IgD-negative memory B cell (primary cell): ENCODE results near the gene MYL3. TPM values are rescaled to one million over a fixed set of nuclear protein-coding genes. Genes with fewer than 3 reads are reported as not detected.
A peak's percentile ranks its signal among the peaks of the same experiment; 100 is the strongest.

ENCODE experiments used
- H3K27ac Mint-ChIP-seq, 3 donors: one replicate each; pipeline ENCODE4 v1.8.0; 2020 to 2022; ENCODE audit warnings: mild to moderate bottlenecking in 3 of 3, mixed read lengths in 3 of 3, moderate library complexity in 1 of 3
- H3K27me3 Mint-ChIP-seq: one replicate; pipeline ENCODE4 v1.8.0; 2021; ENCODE audit warnings: mixed read lengths
- H3K36me3 Mint-ChIP-seq: one replicate; pipeline ENCODE4 v1.8.0; 2020; ENCODE audit warnings: mild to moderate bottlenecking, mixed read lengths
- H3K4me1 Mint-ChIP-seq, 3 donors: one replicate each; pipeline ENCODE4 v1.8.0; 2020 to 2022; ENCODE audit warnings: mixed read lengths in 3 of 3, mild to moderate bottlenecking in 1 of 3
- H3K4me3 Mint-ChIP-seq, 4 donors: one replicate each; pipeline ENCODE4 v1.8.0; 2020 to 2022; ENCODE audit warnings: mild to moderate bottlenecking in 4 of 4, mixed read lengths in 4 of 4, moderate library complexity in 3 of 4
- H3K9me3 Mint-ChIP-seq, 3 donors: one replicate each; pipeline ENCODE4 v1.8.0; 2020 to 2021; ENCODE audit warnings: mixed read lengths in 3 of 3, mild to moderate bottlenecking in 1 of 3
- polyA plus RNA-seq: library from polyadenylated mRNA; unstranded; fragments of 300-500 nt; fragmentation: Illumina TruSeq; gene quantifications from one replicate; pipeline ENCODE4 v1.2.3, GENCODE V29; 2021

Gene MYL3
- polyA plus RNA-seq, 1 donor from 2014 or later = not detected

DNA sequence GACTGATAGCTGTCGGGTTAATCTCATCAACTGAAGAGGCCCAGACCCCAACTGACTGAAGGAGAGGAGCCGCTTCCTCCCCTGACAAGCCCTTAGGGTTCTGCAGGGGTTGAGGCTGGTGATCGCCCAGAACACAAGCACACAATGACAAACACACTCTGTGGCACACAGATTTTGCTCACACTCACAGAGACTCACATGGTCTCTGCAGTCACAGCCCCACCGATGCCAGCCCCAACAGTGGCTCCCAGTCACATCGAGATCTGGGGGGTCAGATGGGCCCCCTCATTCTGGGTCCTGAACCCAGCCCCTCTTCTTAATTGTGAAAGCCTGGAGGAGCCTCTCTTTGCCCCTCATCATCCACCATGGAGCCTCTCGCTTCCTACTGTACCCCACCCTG is 31.0 kb upstream of the MYL3 start:
- H3K36me3 Mint-ChIP-seq = no peaks in the 10 kb centered on the region
- H3K9me3 Mint-ChIP-seq = peaks cover 0 to 2% (median 0%) of the 10 kb centered on the region in 3 donors
- H3K4me1 Mint-ChIP-seq = peaks cover 0 to 14% (median 9%) of the 10 kb centered on the region in 3 donors
- no peak overlapping the region for H3K27ac Mint-ChIP-seq
- peaks cover 47% of the 10 kb centered on the region for H3K27me3 Mint-ChIP-seq
- peak overlapping the region in 1 of 4 donors; percentile 58 for H3K4me3 Mint-ChIP-seq

DNA sequence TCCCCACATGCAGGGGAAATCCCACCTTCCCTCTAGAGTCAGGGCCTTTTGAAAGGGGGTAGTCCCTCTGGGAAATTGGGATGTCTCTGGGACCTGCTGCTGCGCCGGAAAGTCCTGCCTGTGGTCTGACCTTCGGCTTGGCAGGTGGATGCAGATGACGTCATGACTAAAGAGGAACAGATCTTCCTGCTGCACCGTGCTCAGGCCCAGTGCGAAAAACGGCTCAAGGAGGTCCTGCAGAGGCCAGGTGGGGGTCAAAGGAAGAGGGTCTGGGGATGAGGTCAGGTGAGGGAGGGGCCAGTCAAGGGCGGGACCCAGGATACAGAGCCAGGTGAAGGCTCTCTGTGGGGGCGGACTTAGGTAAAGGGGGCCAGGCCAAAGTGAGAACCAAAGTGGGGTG is 30.5 kb upstream of the MYL3 start:
- peak overlapping the region in 1 of 4 donors; percentile 67 for H3K4me3 Mint-ChIP-seq
- H3K4me1 Mint-ChIP-seq = peaks cover 0 to 14% (median 8%) of the 10 kb centered on the region in 3 donors
- H3K27ac Mint-ChIP-seq = no peak overlapping the region
- no peaks in the 10 kb centered on the region for H3K36me3 Mint-ChIP-seq
- peaks cover 45% of the 10 kb centered on the region for H3K27me3 Mint-ChIP-seq
- peaks cover 0 to 2% (median 0%) of the 10 kb centered on the region in 3 donors for H3K9me3 Mint-ChIP-seq

DNA sequence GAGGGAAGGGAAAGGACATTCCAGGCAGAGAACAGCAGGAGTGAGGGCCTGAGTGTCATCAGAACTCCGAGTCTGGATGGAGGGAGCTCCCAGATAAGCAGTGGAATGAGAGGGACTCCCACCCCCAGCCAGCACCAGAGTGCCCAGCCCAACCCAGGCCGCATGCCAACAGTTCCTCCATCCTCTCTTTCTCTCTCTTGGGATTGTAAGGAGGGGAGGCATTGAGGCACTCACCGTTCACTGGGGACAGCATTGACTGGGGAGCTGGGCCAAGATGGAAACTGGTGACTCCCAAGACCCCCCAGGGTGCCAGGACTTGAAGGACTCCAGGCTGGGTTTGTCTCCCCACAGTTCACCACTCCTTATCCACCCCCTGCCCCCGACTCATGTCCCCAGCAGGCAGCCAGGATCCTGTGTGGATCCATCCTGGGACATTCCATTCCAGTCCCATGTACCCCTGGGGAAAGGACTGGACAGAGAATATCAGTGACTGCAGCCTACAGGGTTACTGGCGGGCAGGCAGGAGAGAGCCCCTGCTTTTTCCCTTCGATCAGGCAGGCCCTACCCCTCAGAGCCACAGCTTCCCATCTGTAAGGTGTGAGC is 30.0 kb upstream of the MYL3 start:
- peaks cover 0 to 14% (median 5%) of the 10 kb centered on the region in 3 donors for H3K4me1 Mint-ChIP-seq
- H3K9me3 Mint-ChIP-seq = peaks cover 0 to 2% (median 0%) of the 10 kb centered on the region in 3 donors
- H3K36me3 Mint-ChIP-seq = no peaks in the 10 kb centered on the region
- peaks cover 43% of the 10 kb centered on the region for H3K27me3 Mint-ChIP-seq
- no peak overlapping the region for H3K27ac Mint-ChIP-seq
- H3K4me3 Mint-ChIP-seq = peak overlapping the region in 2 of 4 donors; percentile 27 to 82

DNA sequence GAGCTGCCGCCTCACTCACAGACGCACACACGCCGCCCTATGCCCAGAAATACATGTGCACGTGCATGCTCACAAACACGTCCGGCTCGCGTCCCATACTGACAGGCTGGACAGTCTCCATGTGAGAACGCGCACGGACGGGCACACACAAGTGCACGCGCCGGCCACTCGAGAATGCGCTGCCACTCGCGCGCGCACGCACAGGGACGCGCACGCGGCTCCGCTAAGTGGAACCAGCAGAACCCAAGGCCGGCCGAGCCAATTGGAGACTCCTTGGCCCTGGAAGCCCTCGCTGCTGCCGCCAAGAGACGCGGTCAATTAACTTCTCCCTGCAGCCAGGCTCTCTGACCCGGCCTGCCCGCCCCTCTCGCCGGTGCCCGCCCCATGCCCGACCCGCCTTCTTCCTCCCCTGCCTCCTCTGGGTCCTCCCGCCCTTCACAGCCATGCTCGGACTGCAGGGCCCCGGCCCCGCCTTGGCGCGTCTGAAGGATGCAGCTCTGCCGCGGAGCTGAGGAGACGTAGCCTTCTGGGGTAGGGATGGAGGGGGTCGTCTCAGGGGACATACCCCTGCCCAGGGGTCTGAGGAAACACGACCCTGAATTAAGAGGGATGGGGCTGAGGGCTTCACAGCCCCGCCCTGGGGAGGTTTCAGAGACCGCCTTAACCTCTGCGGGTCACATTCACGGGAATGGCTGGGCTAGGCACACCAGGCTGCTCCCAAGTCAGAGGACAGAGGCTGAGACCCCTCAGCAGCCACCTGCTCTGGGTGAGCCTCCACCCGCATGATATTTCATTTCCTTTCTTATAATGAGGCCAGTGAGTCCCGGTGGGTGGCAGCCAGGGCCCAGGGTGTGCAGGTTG is 29.3 kb upstream of the MYL3 start:
- H3K4me1 Mint-ChIP-seq = peaks cover 0 to 12% (median 2%) of the 10 kb centered on the region in 3 donors
- H3K27ac Mint-ChIP-seq = peak overlapping the region in 1 of 3 donors; percentile 4
- no peaks in the 10 kb centered on the region for H3K36me3 Mint-ChIP-seq
- peak overlapping the region; percentile 30 to 82 (median 70) for H3K4me3 Mint-ChIP-seq
- H3K27me3 Mint-ChIP-seq = peaks cover 38% of the 10 kb centered on the region
- peaks cover 0 to 2% (median 0%) of the 10 kb centered on the region in 3 donors for H3K9me3 Mint-ChIP-seq

DNA sequence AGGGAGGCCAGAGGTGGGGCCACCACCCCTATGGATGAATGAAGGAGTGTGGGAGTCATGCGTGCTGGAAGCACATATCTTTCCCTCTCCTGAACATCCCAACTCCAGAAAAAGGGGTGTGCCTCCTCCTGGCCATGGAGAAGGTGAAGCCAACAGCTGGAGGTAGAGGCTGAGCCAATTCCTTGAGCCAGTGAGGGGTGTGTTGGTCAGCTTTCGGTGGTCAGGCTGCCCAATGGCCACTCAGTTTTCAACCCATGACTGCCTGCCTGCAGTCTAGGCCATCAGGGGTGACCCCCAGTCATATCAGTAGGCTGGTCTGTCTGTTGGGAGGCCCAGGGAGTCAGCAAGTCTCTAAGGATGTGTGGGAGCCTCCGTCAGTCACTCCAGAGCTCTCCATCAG is 27.9 kb upstream of the MYL3 start:
- H3K27ac Mint-ChIP-seq = no peak overlapping the region
- H3K36me3 Mint-ChIP-seq = no peaks in the 10 kb centered on the region
- H3K9me3 Mint-ChIP-seq = peaks cover 0 to 2% (median 0%) of the 10 kb centered on the region in 3 donors
- H3K4me3 Mint-ChIP-seq = peak overlapping the region in 1 of 4 donors; percentile 33
- peaks cover 36% of the 10 kb centered on the region for H3K27me3 Mint-ChIP-seq
- peaks cover 0 to 12% (median 2%) of the 10 kb centered on the region in 3 donors for H3K4me1 Mint-ChIP-seq

DNA sequence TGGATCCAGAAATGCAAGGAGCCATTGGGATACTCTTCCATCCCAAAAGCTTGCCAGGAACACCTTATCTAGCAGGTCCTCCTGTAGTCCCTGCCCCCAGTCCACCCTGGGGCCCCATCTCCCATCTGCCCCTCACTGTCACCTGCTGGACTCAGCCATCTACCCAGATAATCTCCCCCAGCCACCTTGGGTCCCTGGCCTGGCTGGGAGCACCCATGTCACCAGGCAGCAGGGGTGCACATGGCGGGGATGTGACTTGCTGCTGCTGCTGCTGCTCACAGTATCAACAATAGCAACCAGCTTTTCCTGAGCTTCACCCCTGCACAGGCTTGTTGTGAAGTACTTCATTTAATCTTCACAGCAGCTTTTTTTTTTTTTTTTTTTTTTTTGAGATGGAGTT is 26.9 kb upstream of the MYL3 start:
- H3K27me3 Mint-ChIP-seq = peaks cover 38% of the 10 kb centered on the region
- H3K4me3 Mint-ChIP-seq = no peak overlapping the region

DNA sequence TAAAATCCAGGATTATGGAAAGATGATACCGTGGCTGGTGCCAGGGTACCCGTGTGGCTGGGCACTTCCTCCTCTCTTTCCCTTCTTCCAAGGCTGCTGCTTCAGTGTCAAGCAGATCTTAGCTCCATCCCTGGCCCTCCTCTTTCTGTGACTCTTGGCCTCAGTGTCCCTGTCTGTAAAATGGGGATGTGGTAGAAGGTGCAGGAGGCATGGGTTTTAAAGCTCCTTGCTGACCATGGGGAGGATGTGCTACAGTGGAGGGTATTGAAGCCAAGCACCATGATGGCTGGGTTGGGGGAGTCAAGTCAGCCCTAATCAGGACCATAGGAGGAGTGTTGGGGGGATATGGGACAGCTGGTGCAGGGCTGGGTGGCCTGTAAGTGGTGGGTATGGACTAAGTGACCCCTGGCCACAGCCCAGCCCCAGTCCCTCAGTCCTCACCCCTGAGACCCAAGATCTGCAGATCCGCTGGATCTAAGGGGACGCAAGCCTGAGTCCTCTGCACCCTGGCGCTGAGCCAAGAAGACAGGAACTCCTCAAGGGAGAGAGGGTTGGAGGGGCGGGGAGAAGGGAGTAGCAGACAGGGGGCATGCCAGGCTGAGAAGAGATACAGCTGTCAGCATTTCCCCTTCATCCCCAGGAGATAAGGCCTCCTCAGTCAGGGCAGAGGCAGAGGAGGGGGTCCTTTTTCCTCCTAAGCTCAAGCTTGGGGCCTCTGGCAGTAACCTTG is 26.3 kb upstream of the MYL3 start:
- Mint-ChIP-seq H3K27me3 (peaks cover 38% of the 10 kb centered on the region), H3K9me3 (no peaks in the 10 kb centered on the region), H3K36me3 (no peaks in the 10 kb centered on the region), H3K27ac (peak overlapping the region in 1 of 3 donors; percentile 62), H3K4me1 (peaks cover 0 to 10% (median 0%) of the 10 kb centered on the region in 3 donors), H3K4me3 (no peak overlapping the region)

More for the DNA sequence above, 26.9 kb upstream of the MYL3 start:
- peaks cover 0 to 2% (median 0%) of the 10 kb centered on the region in 3 donors for H3K9me3 Mint-ChIP-seq
- peaks cover 0 to 10% (median 1%) of the 10 kb centered on the region in 3 donors for H3K4me1 Mint-ChIP-seq
- H3K27ac Mint-ChIP-seq = no peak overlapping the region
- H3K36me3 Mint-ChIP-seq = no peaks in the 10 kb centered on the region

DNA sequence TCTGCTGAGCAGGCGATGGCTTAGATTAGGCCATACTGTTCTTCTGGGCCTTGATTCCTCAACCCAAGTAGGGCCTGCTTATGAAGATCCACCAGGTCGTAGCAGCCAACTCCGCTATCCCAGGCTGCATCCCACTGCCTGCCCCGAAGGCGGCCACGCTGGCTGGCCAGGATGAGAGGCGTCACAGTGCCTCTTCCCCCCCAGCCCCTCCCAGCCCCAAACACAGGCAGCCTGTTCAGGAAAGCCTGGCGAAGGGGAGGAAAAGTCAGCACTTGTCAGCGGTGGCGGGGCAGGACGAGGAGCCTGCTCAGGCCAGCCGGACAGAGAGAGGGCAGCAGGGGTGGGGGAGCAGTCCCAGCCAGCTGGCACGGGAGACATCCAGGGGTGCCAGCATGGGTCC is 25.5 kb upstream of the MYL3 start:
- Mint-ChIP-seq H3K27ac (no peak overlapping the region), H3K4me3 (no peak overlapping the region), H3K9me3 (no peaks in the 10 kb centered on the region), H3K27me3 (peaks cover 41% of the 10 kb centered on the region), H3K36me3 (no peaks in the 10 kb centered on the region), H3K4me1 (peaks cover 0 to 8% (median 0%) of the 10 kb centered on the region in 3 donors)

DNA sequence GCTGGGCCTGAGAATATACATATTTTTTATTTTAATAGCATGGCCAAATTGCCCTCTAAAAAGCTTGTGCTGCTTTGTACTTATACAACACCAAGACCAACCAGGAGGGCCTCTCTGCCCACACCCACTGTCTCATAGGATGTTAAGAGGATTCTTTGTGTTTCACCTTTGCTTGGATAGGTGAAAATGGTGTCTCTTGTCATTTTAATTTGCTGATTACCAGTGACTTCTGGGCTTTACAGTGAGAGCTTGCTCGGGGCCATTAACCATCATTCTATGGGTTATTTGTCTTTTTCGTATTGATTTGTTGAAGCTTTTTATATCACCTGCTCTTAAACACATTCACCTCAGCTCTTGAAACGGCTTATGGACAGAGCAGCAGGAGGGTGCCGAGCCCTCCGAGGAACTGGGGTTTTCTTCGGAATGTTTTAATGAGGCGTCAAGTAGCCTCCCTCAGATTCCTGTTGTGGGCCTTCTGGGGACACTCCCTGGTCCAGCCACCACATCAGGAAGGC is 24.8 kb upstream of the MYL3 start:
- Mint-ChIP-seq H3K4me1 (peaks cover 0 to 8% (median 0%) of the 10 kb centered on the region in 3 donors), H3K27ac (no peak overlapping the region), H3K27me3 (peaks cover 38% of the 10 kb centered on the region), H3K36me3 (no peaks in the 10 kb centered on the region), H3K4me3 (no peak overlapping the region), H3K9me3 (no peaks in the 10 kb centered on the region)

DNA sequence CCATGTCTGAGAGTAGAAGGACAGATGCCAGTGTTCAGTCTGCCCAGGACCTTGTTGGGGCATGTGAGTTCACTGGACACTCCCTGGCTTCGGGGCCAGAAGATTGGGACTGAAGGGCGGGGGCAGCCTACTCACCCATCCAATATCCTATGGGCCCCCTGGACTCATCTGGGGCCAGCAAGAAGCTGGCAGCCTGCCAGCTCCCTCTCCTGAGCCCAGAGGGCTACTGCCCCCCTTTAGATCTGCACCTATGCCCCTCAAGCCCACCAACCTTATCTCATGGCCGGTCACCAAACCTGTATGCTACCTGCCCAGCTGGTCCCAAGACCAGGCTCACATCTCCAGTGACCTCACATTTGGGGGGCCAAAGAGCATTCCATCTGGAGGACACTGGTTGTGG is 22.4 kb upstream of the MYL3 start:
- peaks cover 0 to 2% (median 0%) of the 10 kb centered on the region in 3 donors for H3K4me1 Mint-ChIP-seq
- H3K27me3 Mint-ChIP-seq = peaks cover 23% of the 10 kb centered on the region
- peak overlapping the region in 1 of 4 donors; percentile 12 for H3K4me3 Mint-ChIP-seq
- no peaks in the 10 kb centered on the region for H3K36me3 Mint-ChIP-seq
- H3K9me3 Mint-ChIP-seq = no peaks in the 10 kb centered on the region
- no peak overlapping the region for H3K27ac Mint-ChIP-seq

DNA sequence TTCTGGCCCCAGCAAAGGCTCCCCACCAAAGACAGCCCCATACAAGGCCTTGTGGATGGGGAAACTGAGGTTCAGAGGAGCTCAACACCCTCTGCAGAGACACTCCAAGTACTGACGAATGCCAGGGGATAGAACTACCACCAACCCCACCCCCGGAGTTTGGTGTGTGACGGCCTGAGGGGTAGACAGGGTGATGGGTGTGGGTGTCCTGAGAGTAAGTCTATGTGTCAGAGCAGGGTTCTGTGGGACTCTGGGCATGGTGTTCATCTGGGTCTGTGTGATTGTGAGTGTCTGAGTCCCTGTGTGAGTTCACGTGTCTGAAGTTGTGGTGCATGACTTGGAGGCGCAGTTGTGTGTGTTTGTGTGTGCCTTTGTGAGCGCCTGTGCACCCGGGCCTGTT is 21.7 kb upstream of the MYL3 start:
- peak overlapping the region in 1 of 3 donors; percentile 34 for H3K27ac Mint-ChIP-seq
- H3K9me3 Mint-ChIP-seq = no peaks in the 10 kb centered on the region
- peaks cover 0 to 2% (median 1%) of the 10 kb centered on the region in 3 donors for H3K4me1 Mint-ChIP-seq
- no peaks in the 10 kb centered on the region for H3K36me3 Mint-ChIP-seq
- peak overlapping the region in 1 of 4 donors; percentile 12 for H3K4me3 Mint-ChIP-seq
- peaks cover 25% of the 10 kb centered on the region for H3K27me3 Mint-ChIP-seq

DNA sequence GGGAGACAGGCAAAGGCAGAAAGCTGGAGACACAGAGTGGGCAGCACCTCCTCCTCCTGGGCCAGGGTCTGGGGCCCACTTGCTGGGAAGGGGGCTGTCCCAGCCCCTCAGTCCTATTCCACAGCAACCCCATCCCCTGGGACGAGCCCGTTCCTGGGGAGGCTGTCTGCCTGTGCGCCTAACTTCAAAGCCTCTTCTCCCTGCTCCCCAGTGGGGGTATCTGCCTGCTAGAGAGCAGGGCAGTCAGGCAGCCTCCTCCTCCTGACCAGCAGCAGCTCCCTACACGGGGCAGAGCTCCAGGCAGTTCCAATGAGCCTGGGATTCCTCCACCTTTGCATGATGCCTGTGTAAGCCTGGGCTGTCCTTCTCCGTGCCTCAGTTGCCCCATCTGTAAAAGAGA is 21.2 kb upstream of the MYL3 start:
- no peak overlapping the region for H3K27ac Mint-ChIP-seq
- H3K4me3 Mint-ChIP-seq = peak overlapping the region in 3 of 4 donors; percentile 12 to 66 (median 16)
- H3K27me3 Mint-ChIP-seq = peaks cover 25% of the 10 kb centered on the region
- no peaks in the 10 kb centered on the region for H3K36me3 Mint-ChIP-seq
- H3K4me1 Mint-ChIP-seq = peaks cover 0 to 2% (median 1%) of the 10 kb centered on the region in 3 donors
- no peaks in the 10 kb centered on the region for H3K9me3 Mint-ChIP-seq

DNA sequence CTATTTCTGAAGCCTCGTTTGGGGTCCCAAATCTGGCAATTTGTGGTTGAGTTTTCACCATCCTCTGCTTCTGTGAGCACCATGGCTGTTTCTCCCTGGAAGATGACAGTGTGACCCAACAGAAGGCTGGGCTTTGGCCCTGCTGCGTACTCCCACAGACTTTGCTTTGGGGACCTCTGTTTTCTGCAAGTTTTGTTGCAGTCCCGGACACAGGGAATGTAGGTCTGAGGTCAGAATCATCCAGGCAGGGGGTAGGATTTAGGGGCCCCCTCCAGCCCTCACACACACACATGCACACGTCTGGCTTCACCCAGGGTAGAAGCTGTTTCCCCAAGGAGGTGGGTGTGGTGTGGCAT is 20.6 kb upstream of the MYL3 start:
- H3K9me3 Mint-ChIP-seq = no peaks in the 10 kb centered on the region
- H3K4me1 Mint-ChIP-seq = peaks cover 0 to 2% (median 1%) of the 10 kb centered on the region in 3 donors
- H3K27ac Mint-ChIP-seq = no peak overlapping the region
- no peaks in the 10 kb centered on the region for H3K36me3 Mint-ChIP-seq
- H3K27me3 Mint-ChIP-seq = peaks cover 25% of the 10 kb centered on the region
- H3K4me3 Mint-ChIP-seq = peak overlapping the region; percentile 19 to 88 (median 51)

DNA sequence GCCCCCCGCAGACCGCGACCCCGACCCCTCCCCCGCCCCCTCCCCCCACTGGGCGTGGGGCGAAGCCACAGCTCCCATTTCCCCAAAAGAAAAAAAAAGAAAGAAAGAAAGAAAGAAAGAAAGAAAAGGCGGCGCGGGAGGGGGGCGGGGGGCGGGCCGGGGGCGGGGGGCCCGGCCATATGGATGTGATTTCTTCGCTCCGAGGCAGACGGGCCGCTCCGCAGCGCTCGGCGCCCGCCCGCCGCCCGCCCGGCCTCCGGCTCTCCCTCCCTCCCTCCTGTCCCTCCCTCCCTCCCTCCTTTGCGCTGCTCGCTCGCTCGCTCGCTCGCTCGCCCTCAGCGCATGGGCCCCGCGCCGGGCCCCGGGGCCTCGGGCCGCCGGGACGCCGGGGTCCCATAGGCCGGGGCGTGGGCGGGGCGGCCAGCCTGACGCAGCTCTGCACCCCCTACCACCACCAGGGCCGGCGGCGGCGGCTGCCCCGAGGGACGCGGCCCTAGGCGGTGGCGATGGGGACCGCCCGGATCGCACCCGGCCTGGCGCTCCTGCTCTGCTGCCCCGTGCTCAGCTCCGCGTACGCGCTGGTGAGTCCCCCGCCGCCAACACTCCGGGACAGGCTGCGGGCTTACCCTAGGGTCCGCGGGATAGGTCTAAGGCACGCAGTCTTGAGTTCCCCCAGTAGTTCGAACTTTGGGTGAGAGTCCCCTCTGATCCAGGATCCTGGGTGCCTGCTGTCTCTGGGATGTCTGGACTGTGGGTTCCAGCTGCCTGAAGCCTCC is 20.0 kb upstream of the MYL3 start:
- H3K4me1 Mint-ChIP-seq = peaks cover 0 to 2% (median 1%) of the 10 kb centered on the region in 3 donors
- no peaks in the 10 kb centered on the region for H3K36me3 Mint-ChIP-seq
- no peaks in the 10 kb centered on the region for H3K9me3 Mint-ChIP-seq
- H3K27me3 Mint-ChIP-seq = peaks cover 25% of the 10 kb centered on the region
- H3K27ac Mint-ChIP-seq = no peak overlapping the region
- H3K4me3 Mint-ChIP-seq = peak overlapping the region; percentile 19 to 88 (median 82)
